Measurements from ENCODE around the gene SH2D5. TPM values are rescaled to one million over a fixed set of nuclear protein-coding genes. Genes with fewer than 3 reads are reported as not detected.
A peak's percentile ranks its signal among the peaks of the same experiment; 100 is the strongest.

SH2D5 gene
- total and polyA plus RNA-seq, 4 donors: 1.5 to 8.7 (median 5.1) TPM

DNA sequence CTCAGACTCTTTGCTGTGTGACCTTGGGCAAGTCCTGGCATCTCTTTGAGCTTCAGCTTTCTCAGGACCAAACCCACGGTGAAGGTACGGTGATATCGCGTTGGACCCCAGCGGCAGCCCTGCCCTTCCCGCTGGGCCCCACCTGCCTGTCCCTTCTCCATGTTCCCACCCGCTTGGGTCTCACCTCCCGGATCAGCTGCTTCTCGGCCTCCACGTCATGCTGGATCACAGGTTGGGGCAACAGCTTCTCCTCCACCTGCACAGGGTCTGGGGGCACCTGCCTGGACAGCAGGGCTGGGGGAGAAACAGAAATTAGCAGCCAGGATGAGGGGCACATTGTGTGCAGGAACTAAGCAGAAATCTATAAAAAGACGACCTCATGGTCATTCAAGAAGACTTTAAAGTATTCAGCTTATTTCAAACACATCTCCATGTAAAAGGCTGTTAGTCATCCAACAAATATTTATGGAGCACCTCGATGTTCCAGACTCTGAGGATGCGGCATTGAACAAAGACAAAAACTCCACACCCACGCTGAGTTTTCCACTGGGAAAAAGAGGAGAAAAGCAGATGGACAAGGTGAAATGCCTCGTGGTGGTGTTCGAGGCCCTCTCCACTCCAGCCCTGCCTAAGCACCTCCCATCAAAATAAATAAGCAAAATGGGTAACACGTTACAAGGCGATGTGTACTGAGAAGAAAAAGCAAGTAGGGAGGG, 34.1 kb downstream of the SH2D5 start:
- H3K4me1 ChIP-seq (ENCODE audit: control insufficient read depth, insufficient read depth, low read length): peaks cover 24% of the 10 kb centered on the region
- DNase-seq (ENCODE audit: low read depth in 4 of 6, low spot score in 6 of 6): no peak
- no peak overlapping the region for H3K4me3 ChIP-seq (ENCODE audit: low read depth, low read length)
- over 99% methylated on average over 9 of the region's 18 CpGs for whole genome bisulfite sequencing (ENCODE audit: insufficient coverage)
- H3K27me3 ChIP-seq (ENCODE audit: control insufficient read depth, insufficient read depth, low read length): no peaks in the 10 kb centered on the region
- H3K27ac ChIP-seq (ENCODE audit: low read depth, low read length): no peak overlapping the region
- H3K9me3 ChIP-seq (ENCODE audit: control insufficient read depth, insufficient read depth, low read length): no peaks in the 10 kb centered on the region
- peaks cover 26% of the 10 kb centered on the region for H3K36me3 ChIP-seq (ENCODE audit: control insufficient read depth, insufficient read depth, low read length)

DNA sequence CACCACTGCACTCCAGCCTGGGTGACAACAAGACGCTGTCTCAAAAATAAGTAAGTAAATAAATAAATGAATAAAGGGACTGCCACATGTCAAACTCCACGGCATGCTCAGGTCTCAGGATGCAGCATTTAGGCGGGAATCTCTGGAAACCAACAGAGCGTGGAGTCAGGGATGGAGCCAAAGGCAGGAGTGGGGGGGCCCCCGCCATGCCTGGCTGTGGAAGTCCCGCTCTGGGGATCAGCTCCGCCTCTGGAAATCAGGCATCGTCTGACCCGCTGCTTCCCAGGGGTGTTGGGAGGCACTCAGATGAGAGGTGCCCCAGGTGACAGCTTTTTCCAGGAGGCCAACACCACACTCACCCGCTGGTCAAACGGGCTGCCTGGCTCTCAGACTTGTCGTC, 34.9 kb downstream of the SH2D5 start:
- no peak overlapping the region for H3K4me3 ChIP-seq (ENCODE audit: low read depth, low read length)
- H3K27ac ChIP-seq (ENCODE audit: low read depth, low read length): no peak overlapping the region
- peaks cover 22% of the 10 kb centered on the region for H3K36me3 ChIP-seq (ENCODE audit: control insufficient read depth, insufficient read depth, low read length)
- 81% methylated on average over 12 of the region's 12 CpGs for WGBS (ENCODE audit: insufficient coverage)
- peaks cover 24% of the 10 kb centered on the region for H3K4me1 ChIP-seq (ENCODE audit: control insufficient read depth, insufficient read depth, low read length)
- no peaks in the 10 kb centered on the region for H3K9me3 ChIP-seq (ENCODE audit: control insufficient read depth, insufficient read depth, low read length)
- DNase-seq (ENCODE audit: low read depth in 4 of 6, low spot score in 6 of 6): no peak
- H3K27me3 ChIP-seq (ENCODE audit: control insufficient read depth, insufficient read depth, low read length): no peaks in the 10 kb centered on the region

DNA sequence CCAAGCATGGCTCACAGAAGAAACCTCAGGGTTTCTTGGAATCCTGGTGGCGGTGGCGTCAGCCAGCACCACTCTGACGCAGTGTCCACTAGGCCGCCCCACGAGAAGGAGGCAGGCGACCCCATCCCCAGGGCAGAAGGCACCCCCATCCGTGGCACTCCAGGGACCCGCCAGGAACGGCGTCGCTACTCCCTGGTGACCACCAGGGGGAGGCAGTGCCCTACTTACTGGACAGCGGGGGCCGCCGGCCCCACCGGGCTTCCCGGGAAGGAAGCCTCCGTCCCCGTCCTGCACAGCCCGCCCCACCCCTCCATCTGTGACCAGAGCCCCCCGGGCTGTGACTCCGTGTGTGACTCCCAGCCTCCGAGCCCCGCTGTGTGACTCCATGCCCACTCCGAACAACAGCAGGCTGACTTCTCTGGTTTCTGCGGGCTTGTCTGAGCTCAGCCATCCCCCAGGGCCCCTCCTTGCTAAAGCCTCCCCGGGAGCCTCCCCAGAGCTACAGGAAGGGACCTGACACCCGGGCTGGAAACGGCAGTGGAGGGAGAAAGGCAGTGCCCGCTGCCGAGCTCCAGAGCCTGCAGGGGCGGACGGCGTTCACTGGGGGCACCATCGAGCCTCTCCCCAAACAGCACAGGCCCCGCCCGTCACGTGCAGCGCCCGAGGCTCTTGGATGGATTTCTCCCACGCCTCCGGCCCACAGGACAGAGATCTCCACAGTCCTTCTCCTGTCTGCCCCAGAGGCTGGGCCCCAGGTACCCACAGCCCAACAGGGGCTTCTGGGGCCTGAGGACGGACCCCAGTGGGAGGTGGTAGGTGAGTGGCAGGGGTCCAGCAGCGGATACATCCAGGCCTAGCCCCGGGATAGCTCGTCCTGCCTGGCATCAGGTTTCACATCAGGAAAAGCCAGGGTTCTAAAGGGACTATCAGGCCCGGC, 35.8 kb downstream of the SH2D5 start:
- no peaks in the 10 kb centered on the region for H3K27me3 ChIP-seq (ENCODE audit: control insufficient read depth, insufficient read depth, low read length)
- peak overlapping the region; percentile 66 for H3K4me3 ChIP-seq (ENCODE audit: low read depth, low read length)
- WGBS (ENCODE audit: insufficient coverage): 1% methylated on average over 45 of the region's 46 CpGs
- peak; percentile 57 to 94 (median 73) for DNase-seq (ENCODE audit: low read depth in 4 of 6, low spot score in 6 of 6)
- peaks cover 2% of the 10 kb centered on the region for H3K9me3 ChIP-seq (ENCODE audit: control insufficient read depth, insufficient read depth, low read length)
- H3K27ac ChIP-seq (ENCODE audit: low read depth, low read length): peak overlapping the region; percentile 79
- peaks cover 24% of the 10 kb centered on the region for H3K4me1 ChIP-seq (ENCODE audit: control insufficient read depth, insufficient read depth, low read length)
- H3K36me3 ChIP-seq (ENCODE audit: control insufficient read depth, insufficient read depth, low read length): peaks cover 15% of the 10 kb centered on the region

DNA sequence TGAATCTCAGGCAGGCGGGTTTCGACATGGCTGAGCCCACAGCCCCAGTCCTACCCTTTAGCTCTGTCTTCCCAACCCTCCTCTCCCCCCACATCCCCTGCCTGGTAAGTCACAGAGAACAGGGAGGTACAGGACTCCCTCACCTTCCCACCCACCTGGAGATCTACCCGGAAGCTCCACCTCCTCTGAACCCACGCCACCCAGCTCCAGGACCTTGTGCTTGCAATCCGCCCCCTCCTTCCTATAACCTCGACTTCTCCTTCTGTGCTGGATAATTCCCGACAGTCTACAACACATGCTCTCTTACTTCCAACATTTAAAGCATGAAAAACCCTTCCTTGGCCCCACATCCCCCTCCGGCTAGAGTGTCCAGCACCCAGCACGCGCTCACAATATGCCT, 37.0 kb downstream of the SH2D5 start:
- DNase-seq (ENCODE audit: low read depth in 4 of 6, low spot score in 6 of 6): no peak
- WGBS (ENCODE audit: insufficient coverage): 91% methylated on average over 10 of the region's 10 CpGs
- Histone ChIP-seq H3K27me3 (ENCODE audit: control insufficient read depth, insufficient read depth, low read length) (no peaks in the 10 kb centered on the region), H3K27ac (ENCODE audit: low read depth, low read length) (no peak overlapping the region), H3K4me1 (ENCODE audit: control insufficient read depth, insufficient read depth, low read length) (peaks cover 24% of the 10 kb centered on the region), H3K4me3 (ENCODE audit: low read depth, low read length) (no peak overlapping the region), H3K36me3 (ENCODE audit: control insufficient read depth, insufficient read depth, low read length) (peaks cover 10% of the 10 kb centered on the region), H3K9me3 (ENCODE audit: control insufficient read depth, insufficient read depth, low read length) (peaks cover 2% of the 10 kb centered on the region)

DNA sequence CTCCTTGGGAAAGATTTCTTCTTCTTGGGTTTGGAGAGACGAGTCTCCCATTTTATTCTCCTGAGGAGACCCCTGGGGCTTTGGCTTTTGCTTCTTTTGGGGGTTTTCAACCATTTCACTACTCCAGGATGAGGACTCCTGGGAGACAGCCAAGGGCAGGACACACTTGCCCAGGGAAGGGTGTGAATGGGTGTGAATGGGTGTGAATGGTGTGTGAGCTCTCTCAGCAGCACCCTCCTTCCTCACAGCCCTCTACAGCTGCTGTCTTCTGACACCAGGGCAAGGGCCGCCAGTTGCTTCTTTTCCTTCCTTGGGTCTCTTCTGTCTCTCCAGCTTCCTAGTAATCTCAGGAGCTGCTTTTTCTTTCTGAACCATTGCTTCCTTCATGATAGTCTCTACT, 38.9 kb downstream of the SH2D5 start:
- Histone ChIP-seq H3K36me3 (ENCODE audit: control insufficient read depth, insufficient read depth, low read length) (peaks cover 19% of the 10 kb centered on the region), H3K4me3 (ENCODE audit: low read depth, low read length) (no peak overlapping the region), H3K27me3 (ENCODE audit: control insufficient read depth, insufficient read depth, low read length) (no peaks in the 10 kb centered on the region), H3K9me3 (ENCODE audit: control insufficient read depth, insufficient read depth, low read length) (peaks cover 2% of the 10 kb centered on the region), H3K4me1 (ENCODE audit: control insufficient read depth, insufficient read depth, low read length) (peaks cover 24% of the 10 kb centered on the region), H3K27ac (ENCODE audit: low read depth, low read length) (no peak overlapping the region)
- no CpG with 5 or more reads among the region's 2 CpGs for WGBS (ENCODE audit: insufficient coverage)
- DNase-seq (ENCODE audit: low read depth in 4 of 6, low spot score in 6 of 6): no peak

DNA sequence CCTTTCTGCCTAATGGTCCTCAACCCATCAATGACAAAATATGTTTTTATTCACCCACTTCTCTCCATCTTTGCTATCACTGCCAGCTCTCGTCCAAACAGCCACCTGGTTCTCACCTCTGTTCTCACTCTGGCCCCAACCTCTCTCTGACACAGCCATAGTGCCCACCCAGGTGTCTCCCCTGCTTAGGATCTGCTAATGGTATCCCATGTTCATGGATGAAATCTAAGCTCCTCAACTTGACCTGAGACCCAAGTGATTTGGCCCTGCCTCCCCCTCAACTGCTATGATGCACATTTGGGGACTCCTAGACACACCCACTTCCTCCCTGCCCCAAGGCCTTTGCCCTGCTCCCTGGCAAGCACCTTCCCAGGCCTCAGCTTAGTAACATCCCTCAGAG, 40.6 kb downstream of the SH2D5 start:
- WGBS (ENCODE audit: insufficient coverage): 91% methylated on average over 1 of the region's 1 CpG
- Histone ChIP-seq H3K4me3 (ENCODE audit: low read depth, low read length) (no peak overlapping the region), H3K27me3 (ENCODE audit: control insufficient read depth, insufficient read depth, low read length) (no peaks in the 10 kb centered on the region), H3K36me3 (ENCODE audit: control insufficient read depth, insufficient read depth, low read length) (peaks cover 25% of the 10 kb centered on the region), H3K27ac (ENCODE audit: low read depth, low read length) (no peak overlapping the region), H3K4me1 (ENCODE audit: control insufficient read depth, insufficient read depth, low read length) (peaks cover 11% of the 10 kb centered on the region), H3K9me3 (ENCODE audit: control insufficient read depth, insufficient read depth, low read length) (peaks cover 2% of the 10 kb centered on the region)
- DNase-seq (ENCODE audit: low read depth in 4 of 6, low spot score in 6 of 6): no peak

DNA sequence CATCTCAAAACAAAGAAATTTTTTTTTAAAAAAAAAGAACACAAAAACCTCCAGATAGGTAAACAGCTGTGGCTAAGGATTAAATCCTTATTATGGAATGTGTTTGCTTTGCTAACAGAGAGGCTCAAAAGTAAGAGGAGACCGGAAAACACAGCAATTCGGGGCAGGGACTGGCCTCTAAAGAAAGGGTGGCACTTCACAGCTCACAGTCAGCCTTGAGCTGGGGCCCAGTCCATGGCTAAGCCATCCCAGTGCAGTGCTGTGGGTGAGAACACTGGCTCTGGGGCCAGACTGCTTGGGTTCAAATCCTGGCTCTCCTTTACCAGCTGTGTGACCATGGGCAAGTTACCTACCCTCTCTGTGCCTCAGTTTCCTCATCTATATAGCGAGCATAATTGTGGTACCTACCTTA, 42.9 kb downstream of the SH2D5 start:
- Histone ChIP-seq H3K9me3 (ENCODE audit: control insufficient read depth, insufficient read depth, low read length) (peaks cover 2% of the 10 kb centered on the region), H3K27me3 (ENCODE audit: control insufficient read depth, insufficient read depth, low read length) (no peaks in the 10 kb centered on the region), H3K4me1 (ENCODE audit: control insufficient read depth, insufficient read depth, low read length) (peaks cover 16% of the 10 kb centered on the region), H3K36me3 (ENCODE audit: control insufficient read depth, insufficient read depth, low read length) (peaks cover 42% of the 10 kb centered on the region), H3K27ac (ENCODE audit: low read depth, low read length) (no peak overlapping the region), H3K4me3 (ENCODE audit: low read depth, low read length) (no peak overlapping the region)
- 80% methylated on average over 1 of the region's 3 CpGs for WGBS (ENCODE audit: insufficient coverage)
- DNase-seq (ENCODE audit: low read depth in 4 of 6, low spot score in 6 of 6): no peak

DNA sequence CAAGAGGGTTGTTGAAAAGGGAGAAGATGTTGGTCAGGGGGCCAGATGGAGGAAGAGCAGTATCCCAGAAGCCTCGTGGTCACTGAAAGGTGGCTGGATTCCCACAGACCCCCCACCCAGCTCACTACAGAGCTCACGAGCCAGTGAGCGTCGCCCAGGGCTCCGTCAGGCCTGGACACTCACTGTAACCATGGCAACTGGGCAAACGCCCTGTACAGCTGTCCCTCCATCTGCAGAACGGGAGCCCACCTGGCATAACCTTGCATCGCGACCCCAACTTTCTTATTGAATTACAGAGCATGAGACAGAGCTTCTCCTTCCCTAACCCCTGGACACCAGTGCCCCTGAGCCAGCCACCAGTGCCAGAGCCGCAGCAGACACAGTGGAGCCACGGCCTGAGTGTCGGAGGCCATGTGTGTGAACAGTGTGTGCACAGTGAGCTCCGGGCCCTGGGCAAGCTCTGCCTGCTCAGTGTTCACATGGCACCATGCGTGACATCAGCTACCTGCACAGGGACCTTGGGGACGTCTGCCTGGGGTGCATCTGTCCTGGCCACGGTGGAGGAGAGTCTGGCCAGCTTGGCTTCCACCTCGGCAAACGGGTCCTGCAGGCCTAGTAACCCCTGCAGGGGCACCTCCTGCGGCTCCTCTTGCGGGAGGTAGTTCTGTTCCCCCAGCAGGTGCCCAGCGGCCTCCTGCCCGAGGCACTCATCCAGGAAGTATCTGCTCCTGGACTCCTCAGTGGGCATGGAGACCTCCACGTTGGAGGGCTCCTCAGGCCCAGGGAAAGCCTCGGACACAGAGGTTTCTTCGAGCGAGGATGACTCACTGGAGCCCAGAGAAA, 45.4 kb downstream of the SH2D5 start:
- WGBS (ENCODE audit: insufficient coverage): 70% methylated on average over 26 of the region's 26 CpGs
- no peak overlapping the region for H3K27ac ChIP-seq (ENCODE audit: low read depth, low read length)

DNA sequence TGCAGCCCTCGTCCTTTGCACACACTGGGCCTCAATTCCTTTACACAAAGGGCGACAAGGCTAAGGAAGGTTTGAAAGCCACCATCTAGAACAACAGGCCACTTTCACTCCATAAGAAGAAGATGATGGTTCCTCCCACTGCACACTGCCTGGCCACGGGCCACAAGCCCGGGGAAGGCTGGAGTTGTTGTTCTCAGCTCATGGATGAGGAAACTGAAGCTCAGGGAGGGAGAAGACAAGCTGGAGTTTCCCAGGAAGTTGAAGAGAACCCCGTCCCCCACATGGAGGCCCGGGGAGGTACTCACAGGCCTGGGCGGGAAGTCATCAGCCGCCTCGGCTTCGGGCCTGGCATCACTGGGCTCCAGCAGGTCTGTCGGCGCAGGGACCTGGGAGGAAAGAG, 46.8 kb downstream of the SH2D5 start:
- no peaks in the 10 kb centered on the region for H3K27me3 ChIP-seq (ENCODE audit: control insufficient read depth, insufficient read depth, low read length)
- no peak for DNase-seq (ENCODE audit: low read depth in 4 of 6, low spot score in 6 of 6)
- H3K36me3 ChIP-seq (ENCODE audit: control insufficient read depth, insufficient read depth, low read length): peaks cover 65% of the 10 kb centered on the region
- no peak overlapping the region for H3K4me3 ChIP-seq (ENCODE audit: low read depth, low read length)
- peak overlapping the region; percentile 64 for H3K27ac ChIP-seq (ENCODE audit: low read depth, low read length)
- H3K9me3 ChIP-seq (ENCODE audit: control insufficient read depth, insufficient read depth, low read length): no peaks in the 10 kb centered on the region
- 85% methylated on average over 8 of the region's 12 CpGs for WGBS (ENCODE audit: insufficient coverage)
- H3K4me1 ChIP-seq (ENCODE audit: control insufficient read depth, insufficient read depth, low read length): peaks cover 16% of the 10 kb centered on the region

More for the DNA sequence above, 45.4 kb downstream of the SH2D5 start:
- H3K4me1 ChIP-seq (ENCODE audit: control insufficient read depth, insufficient read depth, low read length): peaks cover 16% of the 10 kb centered on the region
- no peak for DNase-seq (ENCODE audit: low read depth in 4 of 6, low spot score in 6 of 6)
- no peaks in the 10 kb centered on the region for H3K27me3 ChIP-seq (ENCODE audit: control insufficient read depth, insufficient read depth, low read length)
- H3K36me3 ChIP-seq (ENCODE audit: control insufficient read depth, insufficient read depth, low read length): peaks cover 60% of the 10 kb centered on the region
- no peak overlapping the region for H3K4me3 ChIP-seq (ENCODE audit: low read depth, low read length)
- H3K9me3 ChIP-seq (ENCODE audit: control insufficient read depth, insufficient read depth, low read length): peaks cover 2% of the 10 kb centered on the region
